ENCODE data around the gene LRTM1. TPM values are rescaled to one million over a fixed set of nuclear protein-coding genes. Genes with fewer than 3 reads are reported as not detected.

The LRTM1 gene
- total and polyA plus RNA-seq, 2 of the 13 experiments (the other 11 are each of a cell fraction or from before 2014, with no cell fraction given) = not detected

- intact Hi-C loops (cut with micrococcal nuclease; ENCODE audit: unreplicated experiment) = no loop called here
- no peak overlapping the region for H3K4me2 ChIP-seq (ENCODE audit: low read depth, low read length)
- CTCF ChIA-PET (ENCODE audit: low intra/inter-chr PET ratio, low total read pairs) = no interaction called here
- no peak overlapping the region for H3K4me3 ChIP-seq (replicated peaks in 1 of 3; ENCODE audit: insufficient read depth in 1 of 3, low read depth in 2 of 3, low read length in 3 of 3)
- FAIRE-seq = no peak
- POLR2A ChIA-PET = no interaction called here
- no peaks in the 10 kb centered on the region for H4K20me1 ChIP-seq (ENCODE audit: insufficient read depth, low read length)
- in situ Hi-C loops (cut with HindIII; ENCODE audit: extremely low pct_ligation_motif_present, low pct_unique_long_range_greater_than_20kb) = no loop called here
- H3K36me3 ChIP-seq (replicated peaks in 1 of 2; ENCODE audit: control insufficient read depth in 1 of 2, insufficient read depth in 2 of 2, low read length in 2 of 2) = no peaks in the 10 kb centered on the region
- H3K79me2 ChIP-seq (ENCODE audit: insufficient read depth, low read length) = no peaks in the 10 kb centered on the region
- H3K4me1 ChIP-seq (ENCODE audit: insufficient read depth, low read length) = no peaks in the 10 kb centered on the region
- BruUV-seq (replicated peaks) = no TSS peak
- no peaks in the 10 kb centered on the region for H3K27me3 ChIP-seq (ENCODE audit: control insufficient read depth in 1 of 2, insufficient read depth in 2 of 2, low read length in 2 of 2)
- H3K9ac ChIP-seq (ENCODE audit: insufficient read depth, low read depth, low read length) = no peak overlapping the region
- 58% methylated on average over 1 of the region's 1 CpG for WGBS (ENCODE audit: low lambda C conversion rate)
- no peak overlapping the region for H3K27ac ChIP-seq (ENCODE audit: extremely low read length, insufficient read depth, low read length)
- no peak for TF ChIP-seq BATF2 (CRISPR knock-in tag; IDR thresholded peaks at IDR 0.05)
- no peak for TF ChIP-seq DBP (CRISPR knock-in tag; IDR thresholded peaks at IDR 0.05; ENCODE audit: not compliant biosample characterization)
- no peak for TF ChIP-seq MXI1 (IDR thresholded peaks at IDR 0.05; ENCODE audit: borderline replicate concordance, low read depth, low read length)
- TF ChIP-seq ZNF777 (CRISPR knock-in tag; IDR thresholded peaks at IDR 0.05) = no peak
- TF ChIP-seq ELF3 (CRISPR knock-in tag; IDR thresholded peaks at IDR 0.05) = no peak
- TF ChIP-seq SP5 (CRISPR knock-in tag; IDR thresholded peaks at IDR 0.05; ENCODE audit: borderline replicate concordance, low read depth) = no peak
- TF ChIP-seq ZNF282 (IDR thresholded peaks at IDR 0.05; ENCODE audit: partially characterized antibody) = no peak
- no peak for TF ChIP-seq MED1 (CRISPR knock-in tag; IDR thresholded peaks at IDR 0.05)
- TF ChIP-seq BHLHE40 (IDR thresholded peaks at IDR 0.05; ENCODE audit: low read length) = no peak
- no peak for ATAC-seq
- no peaks in the 10 kb centered on the region for H3K9me3 ChIP-seq (ENCODE audit: low read length)
- no peak for DNase-seq (ENCODE audit: low spot score)
- no peak overlapping the region for H2AFZ ChIP-seq (ENCODE audit: low read length)
These were observed 32.2 kb upstream of the LRTM1 start for GRCh38 chr3:54960082-54960481.

- Histone ChIP-seq H3K9me3 (ENCODE audit: low read length) (no peaks in the 10 kb centered on the region), H3K4me1 (ENCODE audit: insufficient read depth, low read length) (no peaks in the 10 kb centered on the region), H3K27me3 (ENCODE audit: control insufficient read depth in 1 of 2, insufficient read depth in 2 of 2, low read length in 2 of 2) (0 out of 5 replicates have a peak, but pooled peaks cover 0 to 5% of the 10 kb centered on the region in 2 experiments), H4K20me1 (ENCODE audit: insufficient read depth, low read length) (no peaks in the 10 kb centered on the region), H3K4me2 (ENCODE audit: low read depth, low read length) (no peak overlapping the region), H2AFZ (ENCODE audit: low read length) (no peak overlapping the region), H3K27ac (ENCODE audit: extremely low read length, insufficient read depth, low read length) (no peak overlapping the region), H3K79me2 (ENCODE audit: insufficient read depth, low read length) (no peaks in the 10 kb centered on the region), H3K4me3 (replicated peaks in 1 of 3; ENCODE audit: insufficient read depth in 1 of 3, low read depth in 2 of 3, low read length in 3 of 3) (no peak overlapping the region), H3K9ac (ENCODE audit: insufficient read depth, low read depth, low read length) (no peak overlapping the region), H3K36me3 (replicated peaks in 1 of 2; ENCODE audit: control insufficient read depth in 1 of 2, insufficient read depth in 2 of 2, low read length in 2 of 2) (no peaks in the 10 kb centered on the region)
- in situ Hi-C loops (cut with HindIII; ENCODE audit: extremely low pct_ligation_motif_present, low pct_unique_long_range_greater_than_20kb) = no loop called here
- intact Hi-C loops (cut with micrococcal nuclease; ENCODE audit: unreplicated experiment) = no loop called here
- CTCF ChIA-PET (ENCODE audit: low intra/inter-chr PET ratio, low total read pairs) = no interaction called here
- FAIRE-seq (no peak), DNase-seq (ENCODE audit: low spot score) (no peak), ATAC-seq (no peak)
- 8% methylated on average over 4 of the region's 4 CpGs for WGBS (ENCODE audit: low lambda C conversion rate)
- BruUV-seq (replicated peaks) = no TSS peak
- POLR2A ChIA-PET = no interaction called here
- TF ChIP-seq ZNF749 (CRISPR knock-in tag; IDR thresholded peaks at IDR 0.05; ENCODE audit: borderline replicate concordance) (no peak), ZSCAN12 (CRISPR knock-in tag; IDR thresholded peaks at IDR 0.05) (no peak), SMYD3 (CRISPR knock-in tag; IDR thresholded peaks at IDR 0.05) (no peak), ATF1 (CRISPR knock-in tag; IDR thresholded peaks at IDR 0.05) (no peak), ISX (CRISPR knock-in tag; conservative IDR thresholded peaks at IDR 0.05) (no peak), KDM5B (CRISPR knock-in tag; IDR thresholded peaks at IDR 0.05; ENCODE audit: borderline replicate concordance) (no peak), ONECUT2 (CRISPR knock-in tag; IDR thresholded peaks at IDR 0.05) (no peak), PLSCR1 (CRISPR knock-in tag; IDR thresholded peaks at IDR 0.05; ENCODE audit: borderline replicate concordance) (no peak), FOXM1 (CRISPR knock-in tag; IDR thresholded peaks at IDR 0.05) (no peak)
These were observed 29.9 kb upstream of the LRTM1 start for GRCh38 chr3:54957711-54958110.

Data from HepG2 (cell line).